SK-N-SH treated with all-trans-retinoic acid at 6 μM for 48 hours (cell line): ENCODE measurements around the gene CTBP2.

Experiments
- ATAC-seq: fragments of 200-7000 bp; cut with Tn5 transposase; 3 replicates; pipeline ENCODE4 v1.9.1; 2020; ENCODE audit warnings: mild to moderate bottlenecking, moderate library complexity
- ARNTL ChIP-seq: fragments of 450-650 bp; formaldehyde crosslinking; IDR thresholded peaks from 2 replicates; pipeline ENCODE4 v1.5.0; 2020; ENCODE audit warnings: low read depth, mild to moderate bottlenecking, moderate library complexity, borderline replicate concordance
- BACH2 ChIP-seq: fragments of 250-450 bp; sonication (Bioruptor Pico); IDR thresholded peaks from 2 replicates; pipeline ENCODE4 v1.9.0; 2021; ENCODE audit warnings: mild to moderate bottlenecking, borderline replicate concordance
- CREB5 ChIP-seq: fragments of 250-450 bp; sonication (Bioruptor Pico); IDR thresholded peaks from 2 replicates; pipeline ENCODE4 v1.5.1; 2020; ENCODE audit warnings: low read depth, mild to moderate bottlenecking, moderate library complexity
- CSDC2 ChIP-seq: fragments of 250-450 bp; sonication (Bioruptor Pico); IDR thresholded peaks from 2 replicates; pipeline ENCODE4 v1.5.0; 2020; ENCODE audit warnings: mild to moderate bottlenecking, moderate library complexity
- CSRNP3 ChIP-seq: fragments of 250-450 bp; sonication (Bioruptor Pico); IDR thresholded peaks from 2 replicates; pipeline ENCODE4 v1.5.1; 2021; ENCODE audit warnings: mild to moderate bottlenecking, moderate library complexity
- ESRRG ChIP-seq: fragments of 250-450 bp; sonication (Bioruptor Pico); IDR thresholded peaks from 2 replicates; pipeline ENCODE4 v1.6.1; 2021; ENCODE audit warnings: mild to moderate bottlenecking
- GLIS3 ChIP-seq: fragments of 250-450 bp; sonication (Bioruptor Pico); IDR thresholded peaks from 2 replicates; pipeline ENCODE4 v1.5.0; 2020; ENCODE audit warnings: mild to moderate bottlenecking, moderate library complexity
- ISL1 ChIP-seq: fragments of 250-450 bp; sonication (Bioruptor Pico); IDR thresholded peaks from 2 replicates; pipeline ENCODE4 v2.1.2; 2022; ENCODE audit warnings: mild to moderate bottlenecking, moderate library complexity
- OSR1 ChIP-seq: fragments of 250-450 bp; sonication (Bioruptor Pico); IDR thresholded peaks from 2 replicates; pipeline ENCODE4 v1.8.0; 2022; ENCODE audit warnings: moderate library complexity, mild to moderate bottlenecking, inconsistent platforms
- PATZ1 ChIP-seq: fragments of 250-450 bp; sonication (Bioruptor Pico); IDR thresholded peaks from 2 replicates; pipeline ENCODE4 v1.8.0; 2020; ENCODE audit warnings: mild to moderate bottlenecking, moderate library complexity, borderline replicate concordance
- POU6F1 ChIP-seq: fragments of 250-450 bp; sonication (Bioruptor Pico); IDR thresholded peaks from 2 replicates; pipeline ENCODE4 v1.8.0; 2021; ENCODE audit warnings: low read depth, mild to moderate bottlenecking, moderate library complexity, borderline replicate concordance
- RARB ChIP-seq: fragments of 250-450 bp; sonication (Bioruptor Pico); IDR thresholded peaks from 2 replicates; pipeline ENCODE4 v1.8.0; 2021; ENCODE audit warnings: mild to moderate bottlenecking, moderate library complexity
- TCF4 ChIP-seq: fragments of 250-450 bp; sonication (Bioruptor Pico); IDR thresholded peaks from 2 replicates; pipeline ENCODE4 v1.8.0; 2021; ENCODE audit warnings: mild to moderate bottlenecking, moderate library complexity, borderline replicate concordance
- TSHZ2 ChIP-seq: fragments of 250-450 bp; sonication (Bioruptor Pico); IDR thresholded peaks from 2 replicates; pipeline ENCODE4 v1.5.0; 2020; ENCODE audit warnings: mild to moderate bottlenecking, moderate library complexity
- ZFP3 ChIP-seq: fragments of 250-450 bp; sonication (Bioruptor Pico); IDR thresholded peaks from 2 replicates; pipeline ENCODE4 v1.5.0; 2020; ENCODE audit warnings: mild to moderate bottlenecking, moderate library complexity
- ZFP30 ChIP-seq: fragments of 450-650 bp; formaldehyde crosslinking; IDR thresholded peaks from 2 replicates; pipeline ENCODE4 v1.5.0; 2022; ENCODE audit warnings: mild to moderate bottlenecking, moderate library complexity
- ZNF70 ChIP-seq: fragments of 450-650 bp; formaldehyde crosslinking; IDR thresholded peaks from 2 replicates; pipeline ENCODE4 v1.5.0; 2020; ENCODE audit warnings: mild to moderate bottlenecking, moderate library complexity
- ZNF8 ChIP-seq: fragments of 450-650 bp; formaldehyde crosslinking; IDR thresholded peaks from 2 replicates; pipeline ENCODE4 v1.5.0; 2020; ENCODE audit warnings: mild to moderate bottlenecking, moderate library complexity

CTBP2 gene

GRCh38 chr10:125114761-125115391 is 45.5 kb downstream of the CTBP2 start (continued):
- no peak for TF ChIP-seq POU6F1 (CRISPR knock-in tag)

DNA sequence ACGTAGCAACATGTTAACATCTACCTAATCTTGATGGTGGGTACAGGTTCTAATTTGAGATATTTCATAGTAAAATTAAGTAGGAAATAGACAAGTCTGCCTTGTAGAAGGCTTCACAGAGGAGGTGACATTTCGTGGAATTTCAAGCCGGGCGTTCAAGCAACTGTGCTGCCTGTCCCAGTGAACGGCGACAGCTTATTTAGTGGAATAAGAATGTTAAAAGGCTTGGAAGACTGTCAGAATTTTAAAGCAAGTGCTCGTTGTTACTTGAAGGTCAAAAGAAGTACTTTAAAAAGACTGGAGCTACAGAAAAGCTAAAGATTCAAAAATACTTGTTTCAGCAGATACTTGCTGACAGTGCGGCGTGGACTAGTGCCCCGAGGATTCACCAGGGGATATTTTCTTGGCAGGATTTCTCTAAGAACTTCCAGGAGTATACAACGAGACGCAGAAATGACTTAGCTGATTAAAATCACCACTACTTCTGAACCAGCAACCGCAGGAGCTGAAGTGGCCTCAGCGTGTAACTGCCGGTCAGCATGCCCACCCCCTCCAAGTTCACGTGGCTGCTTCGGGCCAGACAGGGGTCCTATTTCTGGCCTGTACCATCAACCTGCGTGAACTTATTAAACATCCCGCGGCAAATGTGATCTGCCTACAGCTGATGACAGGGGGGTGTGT is 46.5 kb downstream of the CTBP2 start:
- no peak for ATAC-seq

More for the DNA sequence above, 46.5 kb downstream of the CTBP2 start:
- TF ChIP-seq ARNTL (no peak), POU6F1 (CRISPR knock-in tag) (no peak), CSDC2 (CRISPR knock-in tag) (no peak), ZFP3 (CRISPR knock-in tag) (no peak), PATZ1 (no peak), GLIS3 (CRISPR knock-in tag) (no peak), CSRNP3 (CRISPR knock-in tag) (no peak), OSR1 (CRISPR knock-in tag) (no peak), ZFP30 (no peak), TCF4 (no peak), ISL1 (no peak), RARB (CRISPR knock-in tag) (no peak), CREB5 (CRISPR knock-in tag) (no peak), ZNF70 (CRISPR knock-in tag) (no peak), ESRRG (CRISPR knock-in tag) (no peak), TSHZ2 (CRISPR knock-in tag) (no peak), BACH2 (no peak), ZNF8 (CRISPR knock-in tag) (no peak)
